ENCODE results near the gene CARHSP1. TPM values are rescaled to one million over a fixed set of nuclear protein-coding genes. Genes with fewer than 3 reads are reported as not detected.

The CARHSP1 gene
- total RNA-seq, 3 donors from 2014 or later (not counting 1 experiment from before 2014, with no cell fraction given): 59.0 to 70.0 (median 60.1) TPM

DNA sequence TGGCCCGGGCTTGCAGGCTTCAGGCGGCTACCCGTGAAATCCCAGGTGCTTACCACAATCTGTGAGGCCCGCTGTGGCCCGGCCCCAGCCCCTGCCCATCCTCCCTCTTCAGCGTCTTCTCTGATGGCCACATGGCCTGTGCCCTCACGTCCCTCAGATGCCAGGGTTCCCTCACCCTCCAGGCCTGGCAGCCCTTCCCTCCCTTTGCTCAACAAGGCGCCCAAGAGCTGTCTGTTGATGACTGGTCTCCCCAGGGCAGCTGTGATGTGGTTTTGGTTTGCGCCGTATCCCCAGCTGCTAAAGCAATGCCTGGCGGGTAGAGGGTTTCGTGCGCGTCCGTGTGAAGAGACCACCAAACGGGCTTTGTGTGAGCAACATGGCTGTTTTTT is 36.1 kb downstream of the CARHSP1 start:
- Histone ChIP-seq H3K27me3 (ENCODE audit: control insufficient read depth, insufficient read depth, low read length) (no peaks in the 10 kb centered on the region), H3K9me3 (ENCODE audit: control insufficient read depth, insufficient read depth, low read length) (no peaks in the 10 kb centered on the region), H3K4me1 (ENCODE audit: control insufficient read depth, insufficient read depth, low read length) (peaks cover 9% of the 10 kb centered on the region), H3K36me3 (ENCODE audit: control insufficient read depth, insufficient read depth, low read length) (peaks cover 19% of the 10 kb centered on the region), H3K27ac (ENCODE audit: low read length) (no peak overlapping the region), H3K4me3 (ENCODE audit: low read length) (no peak overlapping the region)
- Mint-ChIP-seq H3K36me3 (no peaks in the 10 kb centered on the region), H3K27me3 (ENCODE audit: low read depth in 2 of 2) (no peaks in the 10 kb centered on the region), H3K27ac (peak overlapping the region in 1 of 2 donors; percentile 22), H3K4me3 (peak overlapping the region; percentile 14), H3K9me3 (no peaks in the 10 kb centered on the region), H3K4me1 (peaks cover 0 to 22% of the 10 kb centered on the region in 2 donors)
- DNase-seq (no peak), ATAC-seq (peak in 2 of 3 donors; percentile 46 to 51)
- TF ChIP-seq, protein P1, sequence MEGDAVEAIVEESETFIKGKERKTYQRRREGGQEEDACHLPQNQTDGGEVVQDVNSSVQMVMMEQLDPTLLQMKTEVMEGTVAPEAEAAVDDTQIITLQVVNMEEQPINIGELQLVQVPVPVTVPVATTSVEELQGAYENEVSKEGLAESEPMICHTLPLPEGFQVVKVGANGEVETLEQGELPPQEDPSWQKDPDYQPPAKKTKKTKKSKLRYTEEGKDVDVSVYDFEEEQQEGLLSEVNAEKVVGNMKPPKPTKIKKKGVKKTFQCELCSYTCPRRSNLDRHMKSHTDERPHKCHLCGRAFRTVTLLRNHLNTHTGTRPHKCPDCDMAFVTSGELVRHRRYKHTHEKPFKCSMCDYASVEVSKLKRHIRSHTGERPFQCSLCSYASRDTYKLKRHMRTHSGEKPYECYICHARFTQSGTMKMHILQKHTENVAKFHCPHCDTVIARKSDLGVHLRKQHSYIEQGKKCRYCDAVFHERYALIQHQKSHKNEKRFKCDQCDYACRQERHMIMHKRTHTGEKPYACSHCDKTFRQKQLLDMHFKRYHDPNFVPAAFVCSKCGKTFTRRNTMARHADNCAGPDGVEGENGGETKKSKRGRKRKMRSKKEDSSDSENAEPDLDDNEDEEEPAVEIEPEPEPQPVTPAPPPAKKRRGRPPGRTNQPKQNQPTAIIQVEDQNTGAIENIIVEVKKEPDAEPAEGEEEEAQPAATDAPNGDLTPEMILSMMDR (IDR thresholded peaks at IDR 0.05): no peak
- intact Hi-C loops (cut with micrococcal nuclease): no loop called here
- 58% methylated on average over 16 of the region's 16 CpGs for WGBS (ENCODE audit: insufficient coverage)

DNA sequence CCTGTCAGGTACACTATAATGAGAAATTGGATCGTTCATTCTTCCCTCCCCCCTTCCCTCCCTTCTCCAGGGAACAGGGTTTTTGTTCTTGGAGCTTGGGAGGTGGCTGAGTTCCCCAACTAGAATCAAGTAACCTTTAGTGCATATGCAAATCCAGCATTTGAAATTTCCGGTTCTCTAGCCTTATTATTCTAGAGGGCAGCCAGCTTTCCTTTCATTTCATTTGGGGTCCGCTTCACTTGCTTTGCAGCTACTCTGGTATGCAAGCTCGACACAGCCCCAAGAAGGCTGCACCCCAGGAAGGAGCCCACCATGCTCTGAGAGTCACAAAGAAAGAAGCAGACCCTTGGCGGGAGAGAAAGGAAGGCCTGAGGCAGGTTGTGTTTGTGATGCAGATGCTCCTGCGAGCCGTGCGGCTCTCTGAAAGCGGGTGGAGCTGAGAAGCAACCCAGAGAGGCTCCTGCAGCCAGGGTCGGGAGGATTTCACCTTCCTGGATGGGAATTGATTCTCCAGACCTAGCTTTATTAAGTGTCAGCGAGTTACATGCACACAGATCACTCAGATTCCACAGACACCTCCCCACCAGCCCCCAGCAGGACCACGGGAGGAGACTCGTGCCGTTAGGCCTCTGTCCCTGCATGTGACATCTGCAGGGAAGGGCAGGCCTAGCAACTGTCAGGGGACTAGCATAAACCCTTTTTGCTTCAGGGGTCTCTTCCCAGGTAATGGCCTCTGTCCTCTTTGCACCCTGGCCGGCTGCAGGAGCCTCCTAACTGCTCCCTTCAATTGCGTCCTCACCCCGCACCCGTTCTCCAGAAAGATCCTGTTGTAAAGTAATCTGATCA is 36.7 kb downstream of the CARHSP1 start:
- no peak for DNase-seq
- Histone ChIP-seq H3K4me3 (ENCODE audit: low read length) (no peak overlapping the region), H3K27me3 (ENCODE audit: control insufficient read depth, insufficient read depth, low read length) (no peaks in the 10 kb centered on the region), H3K4me1 (ENCODE audit: control insufficient read depth, insufficient read depth, low read length) (peaks cover 9% of the 10 kb centered on the region), H3K27ac (ENCODE audit: low read length) (no peak overlapping the region), H3K9me3 (ENCODE audit: control insufficient read depth, insufficient read depth, low read length) (no peaks in the 10 kb centered on the region), H3K36me3 (ENCODE audit: control insufficient read depth, insufficient read depth, low read length) (peaks cover 19% of the 10 kb centered on the region)
- Mint-ChIP-seq H3K9me3 (no peaks in the 10 kb centered on the region), H3K27me3 (ENCODE audit: low read depth in 2 of 2) (no peaks in the 10 kb centered on the region), H3K4me1 (peaks cover 0 to 22% of the 10 kb centered on the region in 2 donors), H3K4me3 (no peak overlapping the region), H3K27ac (peak overlapping the region in 1 of 2 donors; percentile 22), H3K36me3 (no peaks in the 10 kb centered on the region)
- ATAC-seq: no peak
- TF ChIP-seq, protein P1 (IDR thresholded peaks at IDR 0.05): no peak
- intact Hi-C loops (cut with micrococcal nuclease): no loop called here
- WGBS (ENCODE audit: insufficient coverage): 91% methylated on average over 17 of the region's 18 CpGs

DNA sequence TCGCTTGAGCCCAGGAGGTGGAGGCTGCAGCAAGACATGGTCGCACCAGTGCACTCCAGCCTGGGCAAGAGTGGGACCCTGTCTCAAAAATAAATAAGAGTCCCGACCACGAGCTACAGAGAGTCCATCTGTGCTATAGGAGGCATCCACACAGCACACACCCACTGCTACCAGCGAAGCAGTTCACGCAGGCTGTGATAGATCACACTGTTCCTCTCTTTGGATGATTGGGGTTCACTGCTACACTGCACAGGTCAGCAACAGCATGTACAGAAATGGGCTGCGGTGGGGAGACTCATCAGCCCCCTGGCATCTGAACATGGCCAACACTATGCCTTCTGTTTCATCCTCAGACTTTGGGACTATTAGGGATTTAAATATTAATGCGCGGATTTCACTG is 37.4 kb downstream of the CARHSP1 start:
- H3K36me3 Mint-ChIP-seq: no peaks in the 10 kb centered on the region
- no peak for DNase-seq
- ATAC-seq: no peak
- H3K27me3 ChIP-seq (ENCODE audit: control insufficient read depth, insufficient read depth, low read length): no peaks in the 10 kb centered on the region
- no peak overlapping the region for H3K4me3 ChIP-seq (ENCODE audit: low read length)
- H3K4me1 ChIP-seq (ENCODE audit: control insufficient read depth, insufficient read depth, low read length): peaks cover 9% of the 10 kb centered on the region
- H3K9me3 Mint-ChIP-seq: no peaks in the 10 kb centered on the region
- intact Hi-C loops (cut with micrococcal nuclease): no loop called here
- no peak overlapping the region for H3K4me3 Mint-ChIP-seq
- TF ChIP-seq, protein P1 (IDR thresholded peaks at IDR 0.05): no peak
- H3K27ac Mint-ChIP-seq: no peak overlapping the region
- WGBS (ENCODE audit: insufficient coverage): 99% methylated on average over 8 of the region's 9 CpGs
- no peaks in the 10 kb centered on the region for H3K9me3 ChIP-seq (ENCODE audit: control insufficient read depth, insufficient read depth, low read length)
- peaks cover 0 to 22% of the 10 kb centered on the region in 2 donors for H3K4me1 Mint-ChIP-seq
- H3K36me3 ChIP-seq (ENCODE audit: control insufficient read depth, insufficient read depth, low read length): peaks cover 19% of the 10 kb centered on the region
- H3K27me3 Mint-ChIP-seq (ENCODE audit: low read depth in 2 of 2): no peaks in the 10 kb centered on the region
- no peak overlapping the region for H3K27ac ChIP-seq (ENCODE audit: low read length)

All from natural killer cell (primary cell).